Thyroid gland (tissue), 4 donors: ENCODE results near the gene CALCOCO2. TPM values are rescaled to one million over a fixed set of nuclear protein-coding genes. Genes with fewer than 3 reads are reported as not detected.
A peak's percentile ranks its signal among the peaks of the same experiment; 100 is the strongest.

Experiments used
- DNase-seq, 2 donors: peaks; one replicate each; pipeline ENCODE4 v3.0.0-alpha.2; 2019
- H3K27ac ChIP-seq, 3 donors: fragments of 200-600 bp; sonication (generic); 1 replicate in 2 of 3; 2 replicates in 1 of 3; pipeline ENCODE4 v1.5.1; 2016 to 2019; ENCODE audit warnings: mild to moderate bottlenecking in 1 of 3, moderate library complexity in 1 of 3
- H3K27me3 ChIP-seq: fragments of 200-600 bp; sonication (generic); one replicate; pipeline ENCODE4 v1.5.1; 2019
- H3K36me3 ChIP-seq, 2 donors: fragments of 200-600 bp; sonication (generic); one replicate each; pipeline ENCODE4 v1.5.1; 2016 to 2019
- H3K4me1 ChIP-seq, 2 donors: fragments of 200-600 bp; sonication (generic); one replicate each; pipeline ENCODE4 v1.5.1; 2017 to 2019
- H3K4me3 ChIP-seq, 3 donors: fragments of 200-600 bp; sonication (generic); replicated peaks in 1 of 3; 1 replicate in 2 of 3; 2 replicates in 1 of 3; pipeline ENCODE4 v1.5.1; 2016; ENCODE audit warnings: mild to moderate bottlenecking in 1 of 3
- H3K9me3 ChIP-seq: fragments of 200-600 bp; sonication (generic); one replicate; pipeline ENCODE4 v1.5.1; 2017
- POLR2A ChIP-seq, 2 donors: fragments of 450-650 bp; IDR thresholded peaks; one replicate each; pipeline ENCODE4 v1.6.1; 2017; ENCODE audit warnings: antibody characterized with exemption in 2 of 2, mild to moderate bottlenecking in 2 of 2, moderate library complexity in 1 of 2
- whole genome bisulfite sequencing, 2 donors: methylation state at CpG; one replicate each; pipeline ENCODE4 v1.1.5; 2017; 5-methylcytosine and 5-hydroxymethylcytosine counted together
- intact Hi-C: fragments of 100-400 bp; cut with DNase I; formaldehyde crosslinking; loops from one replicate; pipeline ENCODE4 v1.15.1; 2023
- total RNA-seq, 4 donors: library from RNA; depleted of rRNA; stranded (reverse); fragments of >200 nt; gene quantifications; one replicate each; pipeline ENCODE4 v1.2.3, GENCODE V29; 2016
- TF ChIP-seq, protein P1 (sequence below), 6 experiments: fragments of 200-600 bp in 3 of 6; fragments of 450-650 bp in 3 of 6; sonication (generic) in 3 of 6; IDR thresholded peaks; one replicate each; pipeline ENCODE4 v1.5.1; 2016 to 2019; ENCODE audit warnings: antibody characterized with exemption in 6 of 6, mild to moderate bottlenecking in 2 of 6, inconsistent platforms in 1 of 6, moderate library complexity in 1 of 6

The CALCOCO2 gene
- total RNA-seq, 4 donors from 2014 or later: 111 to 163 (median 139) TPM

- intact Hi-C loops: no loop called here
- Histone ChIP-seq H3K4me3 (peak within 1 kb of the TSS; percentile 33 to 73 (median 67)), H3K27me3 (no peaks in the 10 kb centered on the region), H3K4me1 (peaks cover 32 to 39% of the 10 kb centered on the region in 2 donors), H3K9me3 (no peaks in the 10 kb centered on the region), H3K27ac (peak within 1 kb of the TSS; percentile 75 to 87 (median 85)), H3K36me3 (peaks cover 0 to 4% of the 10 kb centered on the region in 2 donors)
- DNase-seq: peak; percentile 95 to 96
- 3 to 4% methylated on average over 18 to 22 of the region's 81 CpGs for WGBS, 2 donors
- peak; percentile 34 to 83 for TF ChIP-seq POLR2A (IDR thresholded peaks at IDR 0.05)
- TF ChIP-seq, protein P1, sequence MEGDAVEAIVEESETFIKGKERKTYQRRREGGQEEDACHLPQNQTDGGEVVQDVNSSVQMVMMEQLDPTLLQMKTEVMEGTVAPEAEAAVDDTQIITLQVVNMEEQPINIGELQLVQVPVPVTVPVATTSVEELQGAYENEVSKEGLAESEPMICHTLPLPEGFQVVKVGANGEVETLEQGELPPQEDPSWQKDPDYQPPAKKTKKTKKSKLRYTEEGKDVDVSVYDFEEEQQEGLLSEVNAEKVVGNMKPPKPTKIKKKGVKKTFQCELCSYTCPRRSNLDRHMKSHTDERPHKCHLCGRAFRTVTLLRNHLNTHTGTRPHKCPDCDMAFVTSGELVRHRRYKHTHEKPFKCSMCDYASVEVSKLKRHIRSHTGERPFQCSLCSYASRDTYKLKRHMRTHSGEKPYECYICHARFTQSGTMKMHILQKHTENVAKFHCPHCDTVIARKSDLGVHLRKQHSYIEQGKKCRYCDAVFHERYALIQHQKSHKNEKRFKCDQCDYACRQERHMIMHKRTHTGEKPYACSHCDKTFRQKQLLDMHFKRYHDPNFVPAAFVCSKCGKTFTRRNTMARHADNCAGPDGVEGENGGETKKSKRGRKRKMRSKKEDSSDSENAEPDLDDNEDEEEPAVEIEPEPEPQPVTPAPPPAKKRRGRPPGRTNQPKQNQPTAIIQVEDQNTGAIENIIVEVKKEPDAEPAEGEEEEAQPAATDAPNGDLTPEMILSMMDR (IDR thresholded peaks at IDR 0.05): peak in 2 of 6 experiments; percentile 12 to 19
Measured at GRCh38 chr17:48908047-48908843, 77.4 kb downstream of the CALCOCO2 start, which contains the start of gene UBE2Z. Gene UBE2Z (plus strand): TSS chr17:48908407. CDS start chr17:48908504, 97 bp downstream.

GRCh38 chr17:48908853-48909394 is 78.1 kb downstream of the CALCOCO2 start:
- no peak for TF ChIP-seq POLR2A (IDR thresholded peaks at IDR 0.05)
- TF ChIP-seq, protein P1 (IDR thresholded peaks at IDR 0.05): no peak
- WGBS, 2 donors: 1% methylated on average over 23 to 28 of the region's 36 CpGs
- intact Hi-C loops: no loop called here
- H3K27ac ChIP-seq: peak overlapping the region; percentile 75 to 87 (median 85)
- DNase-seq: peak; percentile 83 to 87
- no peaks in the 10 kb centered on the region for H3K27me3 ChIP-seq
- peaks cover 0 to 4% of the 10 kb centered on the region in 2 donors for H3K36me3 ChIP-seq
- peaks cover 32 to 39% of the 10 kb centered on the region in 2 donors for H3K4me1 ChIP-seq
- H3K4me3 ChIP-seq: peak overlapping the region; percentile 33 to 73 (median 67)
- no peaks in the 10 kb centered on the region for H3K9me3 ChIP-seq

DNA sequence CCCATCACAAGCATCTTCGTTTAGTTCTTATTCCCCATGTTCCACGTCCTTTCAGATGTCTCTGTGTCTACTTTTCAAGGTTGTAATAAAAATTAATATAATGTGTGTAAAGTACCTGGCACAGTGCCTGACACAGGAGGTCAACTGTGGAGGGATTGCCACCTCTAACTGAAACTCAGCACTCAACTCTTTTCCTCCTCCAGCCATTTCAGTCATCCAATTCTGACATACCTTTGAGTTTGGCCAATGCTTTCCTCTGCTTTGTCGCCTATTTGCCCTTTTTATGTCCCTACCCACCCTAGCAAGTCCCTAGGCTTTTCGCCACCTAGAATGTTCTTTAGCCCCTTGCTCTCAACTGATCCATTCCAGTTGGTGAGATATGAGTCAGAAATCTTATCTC is 78.9 kb downstream of the CALCOCO2 start:
- H3K4me1 ChIP-seq: peaks cover 34 to 42% of the 10 kb centered on the region in 2 donors
- peak overlapping the region in 1 of 3 donors; percentile 67 for H3K4me3 ChIP-seq
- peak in 1 of 2 donors; percentile 10 for DNase-seq
- no peaks in the 10 kb centered on the region for H3K27me3 ChIP-seq
- H3K9me3 ChIP-seq: no peaks in the 10 kb centered on the region
- H3K36me3 ChIP-seq: peaks cover 0 to 4% of the 10 kb centered on the region in 2 donors
- intact Hi-C loops: no loop called here
- peak overlapping the region in 1 of 3 donors; percentile 85 for H3K27ac ChIP-seq
- WGBS, 2 donors: 42 to 49% methylated on average over 4 of the region's 4 CpGs
- TF ChIP-seq POLR2A (IDR thresholded peaks at IDR 0.05): no peak
- TF ChIP-seq, protein P1 (IDR thresholded peaks at IDR 0.05): no peak

GRCh38 chr17:48910370-48910769 is 79.5 kb downstream of the CALCOCO2 start:
- Histone ChIP-seq H3K36me3 (peaks cover 0 to 4% of the 10 kb centered on the region in 2 donors), H3K27me3 (no peaks in the 10 kb centered on the region), H3K4me3 (no peak overlapping the region), H3K27ac (no peak overlapping the region), H3K9me3 (no peaks in the 10 kb centered on the region), H3K4me1 (peaks cover 37 to 48% of the 10 kb centered on the region in 2 donors)
- intact Hi-C loops: no loop called here
- TF ChIP-seq POLR2A (IDR thresholded peaks at IDR 0.05): no peak
- TF ChIP-seq, protein P1 (IDR thresholded peaks at IDR 0.05): no peak
- WGBS, 2 donors: 37 to 41% methylated on average over 2 of the region's 2 CpGs
- DNase-seq: no peak

DNA sequence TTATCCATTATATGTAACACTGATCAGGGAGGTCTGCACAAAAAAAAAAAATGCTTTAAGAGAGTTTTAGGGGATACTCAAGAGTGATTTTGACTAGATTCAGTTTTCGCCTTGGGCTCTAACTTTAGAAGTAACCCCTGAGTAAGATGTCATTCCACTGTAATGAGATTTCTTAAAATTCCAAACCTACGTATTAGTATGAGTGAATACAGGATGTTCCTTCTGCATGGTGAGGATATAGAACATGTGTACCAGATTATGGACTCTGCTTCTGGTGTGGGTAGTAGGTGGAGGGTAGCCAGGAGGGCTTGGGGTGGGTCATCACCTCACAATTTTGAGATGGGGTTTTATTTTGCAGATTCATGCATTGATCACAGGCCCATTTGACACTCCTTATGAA is 81.6 kb downstream of the CALCOCO2 start:
- Histone ChIP-seq H3K27me3 (no peaks in the 10 kb centered on the region), H3K9me3 (no peaks in the 10 kb centered on the region), H3K4me3 (no peak overlapping the region), H3K27ac (no peak overlapping the region), H3K36me3 (peaks cover 17 to 18% of the 10 kb centered on the region in 2 donors), H3K4me1 (peaks cover 31 to 36% of the 10 kb centered on the region in 2 donors)
- no peak for DNase-seq
- TF ChIP-seq, protein P1 (IDR thresholded peaks at IDR 0.05): no peak
- TF ChIP-seq POLR2A (IDR thresholded peaks at IDR 0.05): no peak
- intact Hi-C loops: no loop called here
- 90 to 98% methylated on average over 2 of the region's 2 CpGs for WGBS, 2 donors
